Uterus (tissue), 2 donors: ENCODE data around the gene TMEM87B.

ENCODE experiments used
- POLR2A ChIP-seq, 2 donors: fragments of 450-650 bp; IDR thresholded peaks; one replicate each; pipeline ENCODE4 v1.6.1; 2016; ENCODE audit warnings: antibody characterized with exemption in 2 of 2, mild to moderate bottlenecking in 1 of 2, moderate library complexity in 1 of 2
- TF ChIP-seq, protein P1 (sequence below), 4 experiments: fragments of 200-600 bp in 2 of 4; fragments of 450-650 bp in 2 of 4; sonication (generic) in 2 of 4; IDR thresholded peaks; one replicate each; pipeline ENCODE4 v1.5.1; 2016 to 2019; ENCODE audit warnings: antibody characterized with exemption in 4 of 4, mild to moderate bottlenecking in 2 of 4, moderate library complexity in 1 of 4

- TF ChIP-seq, protein P1, sequence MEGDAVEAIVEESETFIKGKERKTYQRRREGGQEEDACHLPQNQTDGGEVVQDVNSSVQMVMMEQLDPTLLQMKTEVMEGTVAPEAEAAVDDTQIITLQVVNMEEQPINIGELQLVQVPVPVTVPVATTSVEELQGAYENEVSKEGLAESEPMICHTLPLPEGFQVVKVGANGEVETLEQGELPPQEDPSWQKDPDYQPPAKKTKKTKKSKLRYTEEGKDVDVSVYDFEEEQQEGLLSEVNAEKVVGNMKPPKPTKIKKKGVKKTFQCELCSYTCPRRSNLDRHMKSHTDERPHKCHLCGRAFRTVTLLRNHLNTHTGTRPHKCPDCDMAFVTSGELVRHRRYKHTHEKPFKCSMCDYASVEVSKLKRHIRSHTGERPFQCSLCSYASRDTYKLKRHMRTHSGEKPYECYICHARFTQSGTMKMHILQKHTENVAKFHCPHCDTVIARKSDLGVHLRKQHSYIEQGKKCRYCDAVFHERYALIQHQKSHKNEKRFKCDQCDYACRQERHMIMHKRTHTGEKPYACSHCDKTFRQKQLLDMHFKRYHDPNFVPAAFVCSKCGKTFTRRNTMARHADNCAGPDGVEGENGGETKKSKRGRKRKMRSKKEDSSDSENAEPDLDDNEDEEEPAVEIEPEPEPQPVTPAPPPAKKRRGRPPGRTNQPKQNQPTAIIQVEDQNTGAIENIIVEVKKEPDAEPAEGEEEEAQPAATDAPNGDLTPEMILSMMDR (IDR thresholded peaks at IDR 0.05), result no peak
- no peak for TF ChIP-seq POLR2A (IDR thresholded peaks at IDR 0.05)
Measured at GRCh38 chr2:112021781-112022231, 33.3 kb upstream of the TMEM87B start.
